IPS-18a (cell line): ENCODE data around the gene SLF2.
"Not testable (repeated sequence)": the region's sequence is repeated elsewhere in the genome, so short reads cannot be mapped to it uniquely, and the experiment has no call there.

ENCODE experiments used
- H3K27ac ChIP-seq: one replicate; pipeline ENCODE4 v1.5.1; 2013; ENCODE audit warnings: low read length
- H3K27me3 ChIP-seq: one replicate; pipeline ENCODE4 v1.6.1; 2013; ENCODE audit warnings: mild to moderate bottlenecking, low read length; ENCODE audit not compliant: control insufficient read depth, insufficient read depth
- H3K36me3 ChIP-seq: one replicate; pipeline ENCODE4 v1.6.1; 2013; ENCODE audit warnings: low read depth, low read length; ENCODE audit not compliant: control insufficient read depth
- H3K4me1 ChIP-seq: one replicate; pipeline ENCODE4 v1.6.1; 2013; ENCODE audit warnings: low read depth, low read length; ENCODE audit not compliant: control insufficient read depth
- H3K4me3 ChIP-seq: one replicate; pipeline ENCODE4 v1.5.1; 2013; ENCODE audit warnings: low read length
- H3K9ac ChIP-seq: one replicate; pipeline ENCODE4 v1.6.1; 2013; ENCODE audit warnings: mild to moderate bottlenecking, low read length, moderate library complexity
- H3K9me3 ChIP-seq: one replicate; pipeline ENCODE4 v1.6.1; 2013; ENCODE audit warnings: low read depth, low read length; ENCODE audit not compliant: control insufficient read depth

The SLF2 gene

GRCh38 chr10:100881556-100882213, 31.1 kb upstream of the SLF2 start:
- H3K36me3 ChIP-seq: no peaks in the 10 kb centered on the region
- peaks cover 18% of the 10 kb centered on the region for H3K27me3 ChIP-seq
- H3K4me3 ChIP-seq: no peak overlapping the region
- no peaks in the 10 kb centered on the region for H3K9me3 ChIP-seq
- H3K9ac ChIP-seq: no peak overlapping the region
- no peaks in the 10 kb centered on the region for H3K4me1 ChIP-seq
- no peak overlapping the region for H3K27ac ChIP-seq

GRCh38 chr10:100882252-100882651, 30.5 kb upstream of the SLF2 start:
- no peak overlapping the region for H3K27ac ChIP-seq
- no peak overlapping the region for H3K4me3 ChIP-seq
- no peaks in the 10 kb centered on the region for H3K4me1 ChIP-seq
- no peak overlapping the region for H3K9ac ChIP-seq
- peaks cover 12% of the 10 kb centered on the region for H3K27me3 ChIP-seq
- H3K36me3 ChIP-seq: no peaks in the 10 kb centered on the region
- no peaks in the 10 kb centered on the region for H3K9me3 ChIP-seq

- Histone ChIP-seq H3K4me1 (no peaks in the 10 kb centered on the region), H3K27me3 (peaks cover 7% of the 10 kb centered on the region), H3K9me3 (no peaks in the 10 kb centered on the region), H3K36me3 (no peaks in the 10 kb centered on the region), H3K27ac (no peak overlapping the region), H3K4me3 (no peak overlapping the region), H3K9ac (no peak overlapping the region)
Measured at GRCh38 chr10:100882671-100883311, 30.0 kb upstream of the SLF2 start.

- no peak overlapping the region for H3K27ac ChIP-seq
- H3K9ac ChIP-seq: no peak overlapping the region
- H3K9me3 ChIP-seq: no peaks in the 10 kb centered on the region
- H3K36me3 ChIP-seq: no peaks in the 10 kb centered on the region
- peaks cover 5% of the 10 kb centered on the region for H3K27me3 ChIP-seq
- H3K4me3 ChIP-seq: no peak overlapping the region
- no peaks in the 10 kb centered on the region for H3K4me1 ChIP-seq
Measured at GRCh38 chr10:100883312-100883821, 29.4 kb upstream of the SLF2 start.

GRCh38 chr10:100885611-100886010, 27.2 kb upstream of the SLF2 start:
- not testable (repeated sequence) for H3K36me3 ChIP-seq, H3K4me3 ChIP-seq, H3K4me1 ChIP-seq, H3K27me3 ChIP-seq, H3K9me3 ChIP-seq, H3K9ac ChIP-seq, H3K27ac ChIP-seq

- Histone ChIP-seq H3K4me3 (no peak overlapping the region), H3K27ac (no peak overlapping the region), H3K36me3 (no peaks in the 10 kb centered on the region), H3K9me3 (no peaks in the 10 kb centered on the region), H3K27me3 (no peaks in the 10 kb centered on the region), H3K4me1 (peaks cover 7% of the 10 kb centered on the region), H3K9ac (no peak overlapping the region)
Measured at GRCh38 chr10:100886091-100886490, 26.7 kb upstream of the SLF2 start.

GRCh38 chr10:100886521-100886920, 26.2 kb upstream of the SLF2 start:
- no peak overlapping the region for H3K4me3 ChIP-seq
- no peak overlapping the region for H3K9ac ChIP-seq
- no peaks in the 10 kb centered on the region for H3K36me3 ChIP-seq
- peaks cover 7% of the 10 kb centered on the region for H3K4me1 ChIP-seq
- H3K27me3 ChIP-seq: no peaks in the 10 kb centered on the region
- H3K9me3 ChIP-seq: no peaks in the 10 kb centered on the region
- H3K27ac ChIP-seq: no peak overlapping the region

- H3K27ac ChIP-seq: no peak overlapping the region
- no peaks in the 10 kb centered on the region for H3K27me3 ChIP-seq
- no peaks in the 10 kb centered on the region for H3K9me3 ChIP-seq
- no peaks in the 10 kb centered on the region for H3K36me3 ChIP-seq
- no peak overlapping the region for H3K4me3 ChIP-seq
- H3K9ac ChIP-seq: no peak overlapping the region
- peaks cover 7% of the 10 kb centered on the region for H3K4me1 ChIP-seq
Measured at GRCh38 chr10:100886963-100887362, 25.8 kb upstream of the SLF2 start.

GRCh38 chr10:100887761-100888296, 24.9 kb upstream of the SLF2 start:
- Histone ChIP-seq H3K9me3 (no peaks in the 10 kb centered on the region), H3K36me3 (no peaks in the 10 kb centered on the region), H3K27ac (no peak overlapping the region), H3K9ac (no peak overlapping the region), H3K4me1 (peaks cover 7% of the 10 kb centered on the region), H3K27me3 (no peaks in the 10 kb centered on the region), H3K4me3 (no peak overlapping the region)

GRCh38 chr10:100888957-100889356, 23.8 kb upstream of the SLF2 start:
- Histone ChIP-seq H3K4me3 (no peak overlapping the region), H3K27ac (no peak overlapping the region), H3K36me3 (no peaks in the 10 kb centered on the region), H3K4me1 (peaks cover 7% of the 10 kb centered on the region), H3K27me3 (no peaks in the 10 kb centered on the region), H3K9ac (no peak overlapping the region), H3K9me3 (no peaks in the 10 kb centered on the region)

- Histone ChIP-seq H3K9ac (no peak overlapping the region), H3K36me3 (no peaks in the 10 kb centered on the region), H3K27ac (no peak overlapping the region), H3K4me3 (no peak overlapping the region), H3K9me3 (no peaks in the 10 kb centered on the region), H3K27me3 (no peaks in the 10 kb centered on the region), H3K4me1 (peaks cover 7% of the 10 kb centered on the region)
Measured at GRCh38 chr10:100889546-100889945, 23.2 kb upstream of the SLF2 start.
